HuH-7.5 (cell line): ENCODE results near the gene ZC3H18.
A peak's percentile ranks its signal among the peaks of the same experiment; 100 is the strongest.

Source experiments
- DNase-seq: peaks from one replicate; pipeline ENCODE4 v3.0.0; 2011; ENCODE audit warnings: low spot score

The ZC3H18 gene

GRCh38 chr16:88569985-88570690 is at the start of gene ZC3H18:
TSS of gene ZC3H18 (plus strand) at chr16:88570403. CDS start at chr16:88577124, 6,721 bp downstream.
- DNase-seq, result peak; percentile 100

DNA sequence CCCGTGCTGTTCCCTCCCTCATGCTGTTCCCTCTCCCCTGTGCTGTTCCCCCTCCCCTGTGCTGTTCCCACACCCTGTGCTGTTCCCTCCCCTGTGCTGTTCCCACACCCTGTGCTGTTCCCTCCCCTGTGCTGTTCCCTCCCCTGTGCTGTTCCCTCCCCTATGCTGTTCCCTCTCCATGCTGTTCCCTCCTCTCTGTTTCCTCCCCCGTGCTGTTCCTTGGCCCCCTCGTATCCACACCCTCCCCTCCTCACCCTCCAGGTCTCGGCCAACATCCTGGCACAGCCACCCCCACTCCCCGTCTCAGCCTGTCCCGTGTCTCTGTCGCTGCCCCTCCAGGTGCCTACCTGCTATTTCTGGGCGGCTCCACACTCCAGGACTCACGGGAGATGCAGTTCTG is 48.5 kb upstream of the ZC3H18 start:
- DNase-seq, result no peak

- DNase-seq, result no peak
Observed at GRCh38 chr16:88522276-88522949, 47.8 kb upstream of the ZC3H18 start.

GRCh38 chr16:88523309-88524161 is 46.7 kb upstream of the ZC3H18 start:
- DNase-seq, result no peak

GRCh38 chr16:88524274-88524972 is 45.8 kb upstream of the ZC3H18 start:
- no peak for DNase-seq

DNA sequence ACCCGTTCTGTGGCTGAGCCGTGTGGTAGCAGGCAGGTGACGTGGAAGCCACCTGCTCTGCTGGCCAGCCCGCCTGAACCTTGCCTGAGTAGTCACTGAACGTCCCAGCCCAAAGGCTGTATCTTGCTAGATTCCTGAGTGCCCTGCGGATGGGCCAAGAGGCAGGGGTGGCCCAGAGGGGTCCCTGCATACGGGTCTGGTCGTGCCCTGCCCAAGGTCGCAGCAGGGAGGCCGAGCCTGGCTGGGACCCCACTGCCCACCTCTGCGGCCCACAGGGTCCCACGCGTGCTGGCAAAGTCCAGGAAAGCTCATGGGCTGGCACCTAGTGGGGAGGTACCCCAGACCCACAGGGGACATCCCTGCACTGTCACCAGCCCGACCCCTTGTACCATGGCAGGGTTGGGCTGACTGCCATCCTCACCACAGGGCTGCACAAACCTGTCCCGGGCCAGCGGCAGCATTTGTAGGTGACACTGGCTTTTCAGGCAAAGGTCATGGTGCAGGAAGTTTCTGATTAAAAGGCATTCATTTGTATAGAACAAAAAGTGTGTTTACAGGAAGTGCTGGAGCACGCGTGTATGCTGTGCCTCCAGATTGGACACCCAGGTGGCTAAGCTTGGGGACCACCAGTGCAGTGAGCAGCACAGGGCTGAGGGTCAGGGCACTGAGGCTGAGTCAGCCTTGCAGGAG is 45.1 kb upstream of the ZC3H18 start:
- no peak for DNase-seq

GRCh38 chr16:88525663-88525990 is 44.6 kb upstream of the ZC3H18 start:
- no peak for DNase-seq

DNA sequence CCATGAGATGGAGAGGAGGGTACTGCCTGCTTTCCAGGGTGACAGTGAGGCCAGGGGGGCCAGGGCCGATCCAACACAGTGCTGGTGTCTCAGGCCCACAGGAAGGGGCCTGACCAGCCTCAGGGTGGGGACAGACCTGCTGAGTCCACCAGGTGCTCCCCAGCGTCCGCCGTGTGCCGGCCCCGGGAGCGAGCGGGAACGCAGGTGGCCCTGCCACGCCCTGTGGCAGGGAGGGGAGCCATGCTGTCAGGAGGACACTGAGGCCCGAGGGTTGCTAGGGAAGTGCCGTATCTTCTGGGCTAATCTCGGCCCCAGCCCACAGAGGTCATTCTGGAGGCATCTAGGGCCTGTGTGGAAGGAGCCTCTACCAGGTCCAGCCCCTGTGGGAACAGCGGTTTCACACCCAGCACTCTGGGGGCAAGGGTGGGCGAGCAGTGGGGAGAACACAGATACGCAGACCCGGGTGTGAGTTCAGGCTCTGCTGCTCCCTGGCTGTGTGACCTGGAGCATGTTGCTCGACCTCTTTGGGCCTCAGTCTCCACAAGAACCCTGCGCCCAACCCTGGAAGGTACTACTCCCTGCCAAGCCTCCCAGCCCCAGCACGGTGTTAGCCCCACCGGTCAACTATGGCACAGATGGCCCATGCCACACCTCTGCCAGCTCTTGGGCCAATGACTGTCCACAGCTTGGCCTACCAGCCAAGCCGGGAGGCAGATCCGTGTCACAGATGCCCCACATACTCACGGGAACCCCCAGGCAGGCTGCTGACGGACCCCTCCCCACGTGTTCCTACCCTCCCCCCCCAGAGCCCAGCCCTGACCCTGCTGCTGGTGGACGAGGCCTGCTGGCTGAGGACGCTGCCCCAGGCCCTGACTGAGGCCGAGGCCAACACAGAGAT is 43.9 kb upstream of the ZC3H18 start:
- DNase-seq, result no peak

GRCh38 chr16:88526906-88527185 is 43.4 kb upstream of the ZC3H18 start:
- DNase-seq, result no peak

DNA sequence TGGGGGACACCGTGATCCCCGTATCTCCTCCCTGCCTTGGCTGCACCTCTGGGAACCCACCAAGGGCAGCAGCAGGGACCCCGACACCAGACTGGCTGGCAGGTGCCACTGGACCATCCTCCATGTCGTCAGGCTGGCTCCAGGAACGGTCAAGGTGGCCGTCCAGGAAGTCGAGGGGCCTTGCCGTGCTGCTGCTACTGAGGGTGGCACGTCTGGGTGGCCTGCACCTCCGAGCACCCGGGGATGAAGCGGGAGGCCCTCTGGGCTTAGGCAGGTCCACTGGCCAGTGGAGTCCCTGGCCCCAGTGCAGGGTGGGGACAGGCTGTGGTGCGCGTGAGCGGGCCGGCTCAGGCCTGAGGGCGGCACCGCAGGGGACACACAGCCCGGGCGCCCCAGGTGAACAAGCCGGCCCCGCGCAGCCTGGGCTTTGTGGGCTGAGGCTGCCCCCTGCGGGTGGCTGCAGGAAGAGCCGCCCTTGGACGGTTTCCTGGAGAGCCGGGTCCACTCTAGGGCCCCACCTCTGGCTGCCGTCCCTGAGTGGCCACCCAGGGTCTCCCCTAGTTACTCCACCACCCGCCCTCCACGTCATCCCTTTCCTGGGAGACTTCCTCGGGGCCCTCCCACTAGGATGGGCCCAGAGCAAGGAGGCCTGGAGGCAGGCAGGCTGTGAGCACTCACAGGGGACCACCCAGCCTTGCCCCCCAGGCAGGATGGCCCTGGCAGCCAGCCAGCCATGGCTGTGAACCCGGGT is 42.8 kb upstream of the ZC3H18 start:
- DNase-seq, result peak; percentile 99

- no peak for DNase-seq
Observed at GRCh38 chr16:88527937-88528743, 42.1 kb upstream of the ZC3H18 start.

GRCh38 chr16:88528902-88529318 is 41.3 kb upstream of the ZC3H18 start:
- DNase-seq, result no peak

DNA sequence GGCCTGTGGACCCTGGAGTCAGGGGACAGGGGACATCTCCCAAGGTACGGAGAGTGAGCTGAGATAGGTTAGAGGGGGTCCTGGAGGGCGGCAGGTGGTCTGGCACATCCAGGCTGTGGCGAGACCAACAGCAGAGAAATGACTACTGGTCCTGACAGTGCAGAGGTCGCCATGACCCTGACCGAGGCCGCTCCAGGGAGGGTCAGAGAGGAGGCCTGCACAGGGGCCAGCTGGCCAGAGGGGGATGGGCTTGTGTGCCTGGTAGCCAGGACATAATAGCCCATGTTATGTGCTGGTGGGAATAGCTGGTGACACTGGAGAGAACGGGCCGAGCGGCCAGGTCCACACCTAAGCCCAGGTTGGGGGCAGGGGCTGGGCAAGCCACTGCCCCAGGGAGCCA is 40.6 kb upstream of the ZC3H18 start:
- DNase-seq, result no peak

DNA sequence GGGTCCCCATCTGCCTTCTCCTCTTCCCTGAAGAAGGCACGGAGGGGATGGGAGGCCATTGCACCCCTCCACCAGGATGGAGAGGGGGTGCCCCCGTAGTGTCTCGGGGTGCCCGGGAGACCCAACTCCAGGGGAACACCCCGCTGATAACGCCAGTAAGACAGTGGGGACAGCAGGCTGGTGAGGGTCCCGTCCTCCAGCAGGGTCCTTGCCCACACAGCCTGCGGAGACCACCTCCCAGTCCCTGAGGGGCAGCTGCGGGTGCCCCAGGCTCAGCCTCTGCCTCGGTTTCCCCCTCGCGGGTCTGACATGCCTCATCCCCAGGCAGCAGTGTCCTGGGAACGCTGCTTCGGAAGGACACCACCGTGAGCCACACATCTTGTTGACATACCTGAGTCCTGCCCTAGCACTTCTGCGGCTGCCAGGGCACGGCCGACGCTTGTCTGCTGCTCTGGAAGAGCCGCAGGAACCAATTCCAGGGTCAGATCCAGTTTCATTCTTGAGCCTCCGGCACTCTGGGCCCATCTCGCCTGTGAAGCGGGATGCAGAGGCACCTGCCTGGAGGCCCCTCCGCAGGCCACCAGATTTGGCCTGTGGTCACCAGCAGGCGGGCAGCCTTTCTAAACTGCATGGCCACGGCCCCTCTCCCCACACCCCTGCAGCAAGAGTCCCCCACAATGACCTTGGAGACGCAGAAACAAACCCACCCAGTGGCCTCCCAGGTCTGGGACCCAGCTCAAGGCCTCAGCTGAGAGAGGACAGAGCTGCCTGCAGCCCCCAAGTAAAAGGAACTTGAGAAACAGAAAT is 39.9 kb upstream of the ZC3H18 start:
- no peak for DNase-seq

DNA sequence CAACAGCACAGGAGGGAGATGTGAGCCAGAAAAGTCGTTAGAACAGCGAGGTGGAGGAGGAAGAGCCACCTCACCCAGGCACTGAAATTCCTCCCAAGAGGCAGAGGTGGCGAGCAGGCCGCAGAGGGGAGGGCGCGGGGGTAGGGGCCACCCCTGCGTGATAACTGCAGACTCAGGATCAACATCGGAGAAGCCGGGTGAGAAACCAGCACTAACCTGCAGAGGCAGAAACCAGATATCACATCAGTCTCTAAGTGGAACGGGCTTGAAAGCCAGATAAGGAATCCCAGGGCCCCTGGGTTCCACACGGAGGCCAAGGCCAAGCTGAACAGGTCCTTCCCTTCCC is 39.4 kb upstream of the ZC3H18 start:
- DNase-seq, result no peak

DNA sequence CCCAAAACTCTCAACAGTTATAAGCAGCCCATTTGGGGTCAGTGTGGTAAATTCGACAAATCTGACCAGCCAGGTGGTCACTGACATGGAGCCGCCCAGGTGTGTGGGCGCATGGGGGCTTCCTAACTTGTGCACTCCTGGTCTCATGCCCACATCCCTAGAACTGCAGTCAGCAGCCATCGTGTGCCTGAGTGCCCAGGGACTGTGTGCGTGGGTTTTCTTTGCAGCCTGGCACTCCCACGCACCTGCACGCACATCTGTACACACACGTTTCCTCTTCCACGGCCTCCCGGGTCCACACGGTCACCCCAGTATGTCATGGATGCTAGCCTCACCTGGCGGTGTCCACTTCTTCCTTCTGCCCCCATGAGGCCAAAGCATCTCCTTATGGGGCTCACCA is 38.9 kb upstream of the ZC3H18 start:
- no peak for DNase-seq

DNA sequence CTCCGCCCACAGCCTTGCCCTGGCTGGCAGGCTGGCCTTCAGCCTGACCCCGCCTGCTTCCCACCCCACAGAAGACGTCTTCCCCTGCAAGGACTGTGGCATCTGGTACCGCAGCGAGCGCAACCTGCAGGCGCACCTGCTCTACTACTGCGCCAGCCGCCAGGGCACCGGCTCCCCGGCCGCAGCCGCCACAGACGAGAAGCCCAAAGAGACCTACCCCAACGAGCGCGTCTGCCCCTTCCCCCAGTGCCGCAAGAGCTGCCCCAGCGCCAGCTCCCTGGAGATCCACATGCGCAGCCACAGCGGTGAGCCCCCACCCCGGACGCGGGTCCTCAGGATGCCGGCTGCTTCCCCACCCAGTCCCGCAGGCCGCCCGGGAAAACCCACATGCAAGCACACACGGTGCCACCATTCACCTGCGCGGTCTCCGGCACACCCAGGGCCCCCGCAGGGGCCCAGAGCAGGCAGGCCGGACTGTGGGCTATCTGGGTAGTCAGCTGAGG is 38.2 kb upstream of the ZC3H18 start:
- DNase-seq, result no peak
